GM18951 (cell line): ENCODE measurements around the gene BTG1.

Experiments
- POLR2A ChIP-seq: IDR thresholded peaks from 4 replicates; pipeline ENCODE4 v1.6.1; 2011; ENCODE audit warnings: mild to moderate bottlenecking; ENCODE audit not compliant: insufficient read length, insufficient read depth; ENCODE audit errors: extremely low read depth
- in situ Hi-C: fragments of 300-500 bp; cut with MboI; formaldehyde crosslinking; loops from one replicate; pipeline ENCODE4 v1.12.0; 2022; ENCODE audit warnings: low sequenced_read_pairs, mixed read lengths, inconsistent platforms; ENCODE audit not compliant: unreplicated experiment

The BTG1 gene

DNA sequence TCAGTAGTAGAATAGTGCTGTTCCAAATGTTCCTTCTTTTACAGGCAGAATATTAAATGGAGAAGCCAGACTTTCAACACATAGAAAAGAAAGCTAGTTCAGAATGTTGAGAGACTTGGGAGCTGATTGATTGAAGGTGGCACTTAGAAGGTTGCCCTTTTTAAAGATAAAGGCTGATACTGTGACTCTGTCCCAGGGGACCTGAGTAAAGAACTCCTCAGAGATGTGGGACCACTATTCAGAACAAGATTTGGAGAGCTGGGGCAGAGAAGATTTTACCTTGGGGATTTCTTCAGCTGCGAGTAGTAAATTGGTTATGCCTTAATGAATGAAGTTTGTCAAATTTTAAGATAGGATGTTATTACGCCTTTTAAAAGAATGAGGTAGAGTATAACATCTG lies 21.4 kb upstream of the BTG1 start:
- in situ Hi-C loops = no loop called here
- no peak for TF ChIP-seq POLR2A

DNA sequence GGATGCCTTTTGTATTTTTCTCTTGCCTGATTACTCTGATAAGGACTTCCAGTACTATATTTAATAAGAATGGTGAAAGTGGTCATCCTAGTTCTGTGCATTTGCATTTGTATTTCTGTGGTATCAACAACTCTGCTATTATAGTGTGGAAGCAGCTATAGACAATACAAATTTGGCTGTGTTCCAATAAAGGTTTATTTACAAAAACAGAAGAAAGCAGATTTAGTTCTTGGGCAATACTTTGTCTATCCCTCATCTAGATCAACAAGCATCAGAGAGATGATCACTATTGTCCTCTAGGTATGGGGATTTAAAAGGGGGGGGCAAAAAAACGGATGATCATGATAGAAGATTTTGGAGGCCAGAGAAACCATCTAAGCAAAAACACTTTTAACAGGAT lies 19.1 kb upstream of the BTG1 start:
- in situ Hi-C loops = no loop called here
- no peak for TF ChIP-seq POLR2A

DNA sequence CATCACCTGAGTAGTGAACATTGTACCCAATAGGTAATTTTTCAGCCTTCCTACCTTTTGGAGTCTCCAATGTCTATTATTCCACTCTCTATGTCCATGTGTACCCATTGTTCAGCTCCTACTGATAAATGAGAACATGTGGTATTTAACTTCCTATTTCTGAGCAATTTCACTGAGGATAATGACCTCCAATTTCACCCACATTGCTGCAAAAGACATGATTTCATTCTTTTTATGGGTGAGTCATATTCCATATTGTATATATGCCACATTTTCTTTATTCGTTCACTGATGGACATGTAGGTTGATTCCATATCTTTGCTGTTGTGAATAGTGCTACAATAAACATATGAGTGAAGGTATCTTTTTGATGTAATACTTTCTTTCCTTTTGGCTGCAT lies 16.4 kb upstream of the BTG1 start:
- in situ Hi-C loops = no loop called here
- no peak for TF ChIP-seq POLR2A

DNA sequence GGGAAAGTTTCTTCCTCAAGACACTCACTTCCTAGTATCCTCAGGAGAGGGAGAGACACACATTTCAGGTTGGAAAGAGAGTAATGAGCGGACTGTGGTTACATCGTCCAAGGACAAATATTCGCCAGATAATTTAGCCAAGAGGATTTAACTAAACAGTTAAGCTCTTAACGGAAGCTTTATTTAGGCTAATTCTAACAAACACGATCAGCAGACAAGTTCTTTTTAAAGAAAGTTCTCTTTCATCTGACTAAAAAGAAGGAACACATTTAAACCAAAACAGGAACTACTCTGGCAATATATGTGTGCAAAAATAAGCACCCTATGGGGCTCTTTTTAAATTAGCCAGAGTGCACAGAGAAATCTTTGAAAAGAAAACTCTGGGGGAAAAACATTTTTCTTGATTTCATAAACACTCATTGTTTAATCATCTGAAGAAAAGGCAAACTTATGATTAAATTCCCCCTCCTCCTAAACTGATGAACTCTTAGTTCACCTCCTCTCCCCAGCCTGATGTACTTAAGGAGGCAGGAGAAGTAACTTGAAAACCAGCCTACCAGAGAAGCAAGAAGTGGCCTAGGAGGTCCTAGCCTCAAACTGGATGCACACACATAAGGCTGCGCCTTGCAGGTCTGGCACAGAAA lies 13.3 kb upstream of the BTG1 start:
- TF ChIP-seq POLR2A = no peak
- in situ Hi-C loops = no loop called here

DNA sequence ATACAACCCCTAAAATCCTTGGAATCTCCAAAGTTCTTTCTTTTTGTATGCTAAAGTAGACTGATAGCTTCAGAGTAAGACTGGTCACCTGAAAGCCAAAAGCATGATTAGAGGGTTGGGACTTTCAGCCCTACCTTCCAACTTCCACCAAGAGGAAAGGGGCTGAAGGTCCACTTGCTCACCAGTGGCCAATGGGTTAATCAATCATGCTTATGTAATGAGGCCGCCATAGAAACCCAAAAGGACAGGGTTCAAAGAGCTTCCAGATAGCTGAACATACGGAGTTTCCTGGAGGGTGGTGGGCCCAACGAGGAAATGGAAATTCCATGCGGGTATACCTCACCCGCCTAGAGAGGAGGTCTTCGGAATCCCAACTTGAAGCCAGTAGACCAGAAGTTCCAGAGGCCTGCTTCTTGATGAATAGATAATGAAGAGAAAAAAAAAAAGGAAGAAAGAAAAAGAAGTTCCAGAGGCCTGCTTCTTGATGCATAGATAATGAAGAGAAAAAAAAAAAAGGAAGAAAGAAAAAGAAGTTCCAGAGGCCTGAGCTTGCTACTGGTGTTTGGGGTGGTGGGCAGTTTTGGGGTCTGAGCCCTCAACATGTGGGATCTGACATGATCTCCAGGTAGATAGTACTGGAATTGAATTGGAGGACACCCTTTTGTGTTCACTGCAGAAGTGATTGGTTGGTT lies 11.2 kb upstream of the BTG1 start:
- no peak for TF ChIP-seq POLR2A
- in situ Hi-C loops = no loop called here

DNA sequence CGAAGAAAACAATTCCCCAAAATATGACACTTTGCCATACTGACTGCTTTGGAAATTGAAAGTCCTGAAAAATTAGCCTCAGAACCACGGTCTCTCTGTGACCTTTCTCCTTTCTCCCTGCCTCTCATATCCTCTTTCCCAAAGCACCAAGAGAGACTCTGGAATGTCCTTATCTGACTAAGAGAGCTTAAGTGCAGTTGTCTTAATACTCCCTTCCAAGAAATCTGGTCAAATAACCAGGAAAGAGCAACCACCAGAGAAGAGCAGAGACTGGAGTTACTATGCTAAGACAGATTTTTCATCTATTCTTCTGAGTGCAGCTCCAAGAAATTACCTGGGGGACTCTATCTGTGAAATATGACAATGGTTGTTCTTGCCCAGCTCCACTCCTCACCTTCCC lies 10.5 kb upstream of the BTG1 start:
- in situ Hi-C loops = no loop called here
- TF ChIP-seq POLR2A = no peak

DNA sequence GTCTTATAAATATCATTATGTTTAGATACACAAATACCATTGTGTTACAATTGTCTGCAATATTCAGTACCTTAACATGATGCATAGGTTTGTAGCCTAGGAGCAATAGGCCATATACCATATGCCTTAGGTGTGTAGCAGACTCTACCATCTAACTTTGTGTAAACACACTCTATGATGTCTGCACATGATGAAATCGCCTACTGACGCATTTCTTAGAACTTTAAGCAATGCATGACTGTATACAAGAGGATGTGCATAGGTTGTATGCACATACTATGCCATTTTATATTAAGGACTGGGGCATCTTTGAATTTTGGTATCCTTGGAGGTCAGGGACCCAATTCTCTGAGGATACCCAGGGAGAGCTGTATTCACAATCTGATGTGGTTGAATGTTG lies 10.1 kb upstream of the BTG1 start:
- in situ Hi-C loops = no loop called here
- no peak for TF ChIP-seq POLR2A

DNA sequence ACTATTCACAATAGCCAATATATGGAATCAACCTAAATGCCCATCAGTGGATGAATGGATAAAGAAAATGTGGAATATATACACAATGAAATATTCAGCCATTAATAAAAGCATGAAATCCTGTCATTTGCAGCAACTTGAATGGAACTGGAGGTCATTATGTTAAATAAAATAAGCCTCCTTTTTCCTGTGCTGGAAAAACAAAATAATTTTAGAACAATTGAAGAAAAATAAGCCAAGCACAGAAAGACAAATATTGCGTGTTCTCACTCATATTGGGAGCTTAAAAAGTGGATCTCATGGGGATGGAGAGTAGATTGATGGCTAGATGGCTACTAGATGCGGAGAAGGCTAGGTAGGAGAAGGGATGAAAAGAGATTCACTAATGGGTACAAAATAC lies 6.3 kb upstream of the BTG1 start:
- in situ Hi-C loops = no loop called here
- no peak for TF ChIP-seq POLR2A

DNA sequence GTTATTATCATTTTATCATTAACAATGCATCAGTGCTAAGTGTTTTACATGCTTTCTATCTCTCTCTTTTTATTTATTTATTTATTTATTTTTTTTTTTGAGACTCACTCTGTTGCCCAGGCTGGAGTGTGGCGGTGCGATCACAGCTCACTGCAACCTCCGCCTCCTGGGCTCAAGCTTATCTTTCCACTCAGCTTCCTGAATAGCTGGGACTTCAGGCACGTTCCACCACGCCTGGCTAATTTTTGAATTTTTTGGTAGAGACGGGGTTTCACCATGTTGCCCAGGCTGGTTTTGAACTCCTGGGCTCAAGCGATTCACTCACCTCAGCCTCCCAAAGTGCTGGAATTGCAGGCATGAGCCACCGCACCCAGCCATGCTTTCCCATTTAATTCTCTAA lies 3.9 kb upstream of the BTG1 start:
- in situ Hi-C loops = loop anchor here (10.0 to 25.0 kb wide), 4 partner anchors 337 to 762 kb away; no protein-coding TSS in a partner anchor
- no peak for TF ChIP-seq POLR2A

DNA sequence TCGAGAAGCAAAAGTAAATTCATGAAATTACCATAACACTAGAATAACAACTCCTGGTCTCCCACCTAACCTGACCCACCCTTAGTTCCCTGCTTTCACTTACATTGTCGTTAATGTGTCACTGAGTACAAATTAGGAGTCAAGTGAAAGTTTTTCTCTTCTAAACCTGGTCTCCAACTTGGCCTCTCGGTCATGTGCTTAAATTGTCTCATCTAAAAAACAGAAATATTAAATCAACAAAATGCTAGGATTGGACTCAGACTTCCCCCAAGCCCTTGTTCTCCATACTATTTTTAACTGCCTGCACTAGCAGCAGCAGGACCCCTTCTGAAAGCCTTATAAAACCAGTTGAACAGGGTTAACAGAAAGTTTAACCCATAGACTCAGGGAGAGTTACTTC lies 1.8 kb upstream of the BTG1 start:
- no peak for TF ChIP-seq POLR2A
- in situ Hi-C loops = loop anchor here (10.0 to 25.0 kb wide), 4 partner anchors 335 to 760 kb away; no protein-coding TSS in a partner anchor

DNA sequence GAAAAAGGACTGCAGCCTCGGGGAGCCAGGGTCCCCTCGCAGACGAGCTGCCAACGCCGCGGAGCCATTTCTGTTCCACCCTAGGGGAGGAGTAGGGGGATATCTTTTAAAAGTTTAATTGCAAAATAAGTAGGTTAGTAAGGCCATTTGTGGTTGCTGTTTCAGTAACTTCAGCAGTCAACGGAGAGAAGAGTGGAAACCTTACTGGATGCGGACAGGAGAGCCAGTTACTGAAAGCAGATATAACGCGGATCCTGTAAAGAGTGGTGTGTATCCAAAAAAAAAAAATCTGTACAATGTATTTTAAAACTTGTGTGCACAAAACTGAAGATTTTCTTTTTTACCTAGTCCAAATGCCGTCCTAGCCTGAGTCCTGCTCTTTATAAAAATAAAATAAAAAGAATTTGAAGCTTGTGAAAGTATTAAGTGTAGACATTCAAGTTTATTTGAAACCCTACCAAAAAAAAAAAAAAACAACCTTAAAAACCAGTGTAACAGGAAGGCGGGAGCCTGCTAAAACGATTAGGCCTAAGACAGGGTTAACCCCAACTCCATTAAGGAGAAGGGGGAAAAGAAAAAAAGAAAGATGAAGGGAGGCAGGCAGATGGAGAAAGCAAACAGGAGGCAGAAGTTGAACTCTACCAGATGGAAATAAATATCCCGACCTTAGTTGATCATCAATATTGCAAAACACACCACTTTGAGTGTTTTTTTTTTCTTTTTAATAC lies 1.0 kb upstream of the BTG1 start:
- in situ Hi-C loops = loop anchor here (10.0 to 25.0 kb wide), 4 partner anchors 334 to 759 kb away; no protein-coding TSS in a partner anchor
- no peak for TF ChIP-seq POLR2A

DNA sequence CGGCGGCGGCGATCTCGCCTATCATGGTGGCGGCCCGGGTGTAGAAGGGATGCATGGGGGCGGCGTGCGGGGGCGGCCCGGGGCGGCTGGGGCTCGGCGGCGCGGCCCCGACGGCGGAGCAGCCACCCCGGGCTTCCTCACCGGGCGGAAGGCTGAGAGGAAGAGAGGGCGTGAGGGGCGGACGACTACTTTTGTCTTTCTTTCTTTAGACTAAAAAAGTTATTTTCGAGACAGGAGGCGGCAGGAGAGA lies 240 bp downstream of the BTG1 start:
- no peak for TF ChIP-seq POLR2A
- in situ Hi-C loops = loop anchor here (10.0 to 25.0 kb wide), 4 partner anchors 333 to 758 kb away; no protein-coding TSS in a partner anchor

DNA sequence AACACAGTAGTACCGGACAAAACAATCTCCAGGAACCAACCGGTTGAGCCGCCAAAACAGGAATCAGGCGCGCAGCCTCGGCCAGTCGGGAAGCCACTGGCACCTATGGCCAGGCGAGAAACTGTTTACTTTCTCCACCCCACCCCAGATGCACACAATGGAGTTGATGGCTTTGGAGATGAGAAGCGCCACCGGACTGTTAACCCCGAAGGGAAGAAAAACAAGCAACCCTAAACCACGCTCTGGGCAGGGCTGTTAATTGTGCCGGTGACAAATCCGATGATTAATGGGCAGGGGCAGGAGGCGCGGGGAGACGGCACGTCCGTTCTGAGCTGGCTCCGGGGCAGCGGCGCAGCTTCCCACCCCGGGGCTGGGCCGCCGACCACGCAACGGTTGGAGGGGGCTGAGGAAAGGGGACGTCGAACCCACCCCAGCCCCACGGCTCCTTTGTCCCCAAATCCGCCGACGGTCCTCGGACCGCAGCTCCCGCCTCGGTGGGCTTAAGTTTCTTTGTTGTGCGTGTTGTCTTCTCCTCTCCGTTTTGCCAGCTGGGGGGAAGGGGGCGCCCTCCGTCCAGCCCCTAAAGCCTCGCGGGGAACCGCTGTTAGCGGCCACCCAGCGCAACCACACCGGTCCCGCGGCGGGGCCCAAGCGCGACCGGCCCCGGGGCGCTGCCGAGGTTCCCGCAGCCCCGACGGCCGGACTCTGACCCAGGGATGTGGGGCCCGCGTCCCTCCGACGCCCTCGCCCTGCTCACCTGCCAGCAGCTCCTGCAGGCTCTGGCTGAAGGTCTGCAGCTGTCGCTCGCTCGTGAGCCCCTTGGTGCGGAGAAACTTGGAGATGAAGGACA lies 790 bp downstream of the BTG1 start:
- in situ Hi-C loops = loop anchor here (10.0 to 25.0 kb wide), 4 partner anchors 333 to 758 kb away; no protein-coding TSS in a partner anchor
- TF ChIP-seq POLR2A = no peak
